Left cardiac atrium (tissue), 4 donors: Measurements from ENCODE around the gene ZNF232. TPM values are rescaled to one million over a fixed set of nuclear protein-coding genes. Genes with fewer than 3 reads are reported as not detected.
"Not testable (repeated sequence)": the region's sequence is repeated elsewhere in the genome, so short reads cannot be mapped to it uniquely, and the experiment has no call there.

Experiments
- ATAC-seq, 2 donors: fragments of 200-7000 bp; cut with Tn5 transposase; one replicate each; pipeline ENCODE4 v1.9.1; 2020; ENCODE audit warnings: mild to moderate bottlenecking in 2 of 2, moderate library complexity in 2 of 2
- DNase-seq: peaks from one replicate; pipeline ENCODE4 v3.0.0-alpha.2; 2020
- intact Hi-C, 2 donors: fragments of 100-400 bp; cut with DNase I; formaldehyde crosslinking; loops; one replicate each; pipeline versions ENCODE4 v1.14.1 to v1.15.1; 2022 to 2023
- total RNA-seq, 2 donors: library from RNA; stranded (reverse); fragmentation: NEBNext Ultra II Directional; extraction: Animal tissue kit (Norgen Biotek cat#: 25700); gene quantifications; one replicate each; pipeline ENCODE4 v1.2.1, GENCODE V29; 2021
- donor health status: DM: no; HTN: yes; CAD: no.
- donor health status: DM: no; HTN: yes; CAD: no; lungs with severe emphysema.
- donor health status: DM: yes; HTN: yes; CAD: no.
- donor health status: Dilated cardiomyopathy.

ZNF232 gene
- total RNA-seq, 2 donors from 2014 or later, result 5.1 to 5.7 TPM

DNA sequence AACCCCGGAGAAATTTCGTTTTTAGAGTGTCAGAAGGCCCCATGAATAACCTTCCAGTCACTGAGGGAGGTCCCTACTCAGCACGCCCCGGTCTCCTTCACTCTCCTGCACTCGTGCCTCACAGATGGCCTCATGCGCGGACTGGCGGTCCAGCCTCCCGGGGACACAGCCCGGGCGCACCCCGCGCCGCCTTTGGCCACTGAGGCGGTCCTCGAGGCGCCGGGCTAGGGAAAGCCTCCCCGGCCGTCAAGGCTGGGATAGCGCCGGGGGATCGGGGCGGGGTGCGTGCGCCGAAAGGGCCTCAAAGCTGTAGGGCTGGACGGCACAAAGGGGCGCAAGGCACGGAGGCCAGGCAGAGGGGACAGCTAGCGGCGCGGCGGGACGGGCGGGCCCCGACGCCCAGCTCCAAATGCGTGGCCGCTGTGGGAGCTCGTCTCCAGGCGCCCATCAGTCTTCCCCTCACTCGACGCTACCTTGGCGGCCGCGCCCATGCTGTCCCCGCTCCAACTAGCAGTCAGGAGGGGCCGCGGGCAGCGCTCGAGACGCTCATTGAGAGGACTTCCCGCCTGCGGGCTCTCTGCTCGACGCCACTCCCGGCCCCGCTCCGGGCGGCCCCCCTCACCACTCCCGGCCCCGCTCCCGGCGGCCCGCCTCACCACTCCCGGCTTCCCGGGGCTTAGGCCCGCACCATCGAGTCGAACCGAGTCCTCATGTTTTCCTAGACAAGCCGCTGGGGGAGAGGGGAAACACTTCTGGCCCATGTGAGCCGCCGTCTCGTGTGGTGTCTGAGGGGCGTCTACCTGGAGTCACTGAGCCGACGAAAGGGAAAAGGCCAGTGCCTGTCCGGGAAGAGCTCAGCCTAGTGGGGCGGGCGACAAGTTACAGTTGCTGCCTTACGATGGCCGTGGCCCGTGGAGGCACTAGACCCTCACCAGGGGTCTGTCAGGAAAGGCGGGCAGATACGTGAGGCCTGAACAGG, 4.3 kb upstream of the ZNF232 start, which contains the start of gene USP6:
TSS of gene USP6 (plus strand) at position 360 of the 979 bp plus-strand sequence. CDS start 14,336 bp downstream, outside the sequence.
- intact Hi-C loops, result no loop called here
- ATAC-seq (no peak), DNase-seq (no peak)

DNA sequence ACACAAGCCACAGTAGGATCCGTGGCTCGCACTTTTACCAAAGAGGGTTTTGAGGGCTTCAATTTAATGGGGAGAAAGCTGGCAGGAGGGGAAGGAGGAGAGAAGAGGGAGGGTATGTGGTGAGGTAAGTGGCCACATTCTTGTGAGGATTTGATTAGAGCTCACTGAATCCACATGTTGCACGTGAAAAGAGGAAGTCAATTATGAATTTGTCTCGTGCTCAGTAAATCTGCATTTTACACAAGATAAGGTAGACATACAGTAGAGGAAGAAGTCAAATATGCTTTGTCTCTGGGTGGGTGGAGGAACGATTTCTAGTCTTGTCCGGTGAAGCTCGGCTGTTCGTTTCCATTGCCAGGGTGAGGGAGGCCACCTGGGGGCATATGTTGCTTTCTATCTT, 862 bp downstream of the ZNF232 start:
- intact Hi-C loops, result no loop called here
- ATAC-seq (no peak), DNase-seq (no peak)

- DNase-seq, result no peak
- intact Hi-C loops, result loop anchor here in 1 of 2 donors (10.0 kb wide), 1 partner anchor 84 kb away; no protein-coding TSS in a partner anchor
- no peak for ATAC-seq
Observed at GRCh38 chr17:5100832-5101231, 10.8 kb downstream of the ZNF232 start.

- intact Hi-C loops, result no loop called here
- ATAC-seq (no peak), DNase-seq (no peak)
Observed at GRCh38 chr17:5099271-5099670, 12.4 kb downstream of the ZNF232 start.

GRCh38 chr17:5097101-5097834, 14.4 kb downstream of the ZNF232 start:
- ATAC-seq, result peak; percentile 92 to 95
- peak; percentile 83 for DNase-seq
- intact Hi-C loops, result no loop called here

- intact Hi-C loops, result no loop called here
- ATAC-seq (no peak), DNase-seq (no peak)
Observed at GRCh38 chr17:5096731-5097100, 15.0 kb downstream of the ZNF232 start.

- intact Hi-C loops, result no loop called here
- no peak for DNase-seq
- ATAC-seq, result no peak
Observed at GRCh38 chr17:5092218-5093010, 19.3 kb downstream of the ZNF232 start.

DNA sequence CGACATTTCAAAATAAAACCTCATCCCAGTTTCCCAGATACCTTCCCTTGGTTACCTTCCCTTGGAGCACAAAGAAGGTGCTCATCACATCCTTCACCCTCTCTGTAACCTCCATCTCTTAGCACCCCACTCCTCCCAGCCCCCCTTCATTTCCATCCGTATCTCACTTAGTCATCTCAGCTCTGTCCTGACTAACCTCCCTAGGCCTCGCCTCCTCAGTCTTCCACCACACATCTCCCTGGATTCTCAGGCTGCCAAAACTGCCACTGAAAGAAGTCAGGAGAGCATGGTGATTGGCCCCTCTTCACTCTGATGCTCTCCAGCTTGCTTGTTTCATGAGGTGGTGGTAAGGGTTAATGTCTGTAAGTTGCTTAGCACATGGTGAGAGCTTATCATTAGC, 31.1 kb downstream of the ZNF232 start:
- DNase-seq (no peak), ATAC-seq (no peak)
- intact Hi-C loops, result no loop called here

GRCh38 chr17:5078106-5079028, 33.3 kb downstream of the ZNF232 start, which contains the start of gene ZFP3:
TSS of gene ZFP3 (plus strand) at chr17:5078467. CDS start at chr17:5091505, 13,038 bp downstream.
- intact Hi-C loops, result no loop called here
- ATAC-seq, result peak; percentile 97 to 98
- peak; percentile 90 for DNase-seq

GRCh38 chr17:5077781-5078105, 33.9 kb downstream of the ZNF232 start:
- ATAC-seq, result peak; percentile 29 to 43

DNA sequence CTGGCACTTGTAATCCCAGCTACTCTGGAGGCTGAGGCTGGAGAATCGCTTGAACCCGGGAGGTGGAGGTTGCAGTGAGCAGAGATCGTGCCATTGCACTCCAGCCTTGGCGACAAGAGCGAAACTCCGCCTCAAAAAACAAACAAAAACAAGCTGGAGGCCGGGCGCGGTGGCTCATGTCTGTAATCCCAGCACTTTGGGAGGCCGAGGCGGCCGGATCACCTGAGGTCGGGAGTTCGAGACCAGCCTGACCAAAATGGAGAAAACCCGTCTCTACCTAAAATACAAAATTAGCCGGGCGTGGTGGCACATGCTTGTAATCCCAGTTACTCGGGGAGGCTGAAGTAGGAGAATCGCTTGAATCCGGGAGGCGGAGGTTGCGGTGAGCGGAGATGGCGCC, 34.4 kb downstream of the ZNF232 start:
- ATAC-seq, intact Hi-C loops, DNase-seq: not testable (repeated sequence)

More at GRCh38 chr17:5077781-5078105, 33.9 kb downstream of the ZNF232 start:
- intact Hi-C loops, result no loop called here
- peak; percentile 29 for DNase-seq

- DNase-seq, intact Hi-C loops, ATAC-seq: not testable (repeated sequence)
Observed at GRCh38 chr17:5075472-5075871, 36.2 kb downstream of the ZNF232 start.

DNA sequence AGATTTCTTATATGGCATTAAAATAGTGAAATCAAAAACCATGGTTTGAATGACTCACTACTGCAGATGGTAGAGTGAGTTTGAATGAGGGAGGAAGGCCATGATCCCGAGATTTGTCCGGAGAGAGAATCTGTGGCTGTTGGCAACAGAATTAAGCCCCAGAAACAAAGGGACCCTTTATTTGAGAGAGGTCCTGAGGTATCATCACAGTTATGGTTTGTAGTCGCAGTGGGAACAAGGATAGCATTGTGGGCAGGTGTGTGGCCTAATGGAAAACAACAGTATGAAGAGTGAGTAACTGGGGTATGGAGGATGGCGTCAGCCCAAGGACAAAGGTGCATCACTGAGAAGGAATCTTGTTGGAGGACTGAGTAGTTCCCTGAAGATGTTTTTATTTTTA, 42.0 kb downstream of the ZNF232 start:
- intact Hi-C loops, result loop anchor here in 1 of 2 donors (10.0 kb wide), 1 partner anchor 155 kb away; no protein-coding TSS in a partner anchor
- no peak for DNase-seq
- no peak for ATAC-seq

DNA sequence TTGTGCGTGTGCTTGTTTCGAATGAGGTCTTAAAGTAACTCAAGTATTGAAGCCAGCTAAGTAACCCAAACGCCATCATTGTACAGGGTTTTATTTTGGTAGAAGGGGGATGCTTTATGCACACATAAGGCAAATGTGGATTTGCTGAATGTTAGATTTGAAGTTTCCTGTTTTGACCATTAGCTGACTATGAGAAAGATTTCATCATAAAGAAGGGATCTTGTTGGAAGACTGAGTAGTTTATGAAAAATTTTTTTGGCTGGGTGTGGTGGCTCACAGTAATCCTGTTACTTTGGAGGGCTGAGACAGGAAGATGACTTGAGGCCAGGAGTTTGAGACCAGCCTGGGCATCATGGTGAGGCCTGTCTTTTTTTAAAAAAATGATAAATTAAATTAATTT, 43.4 kb downstream of the ZNF232 start:
- DNase-seq, result no peak
- no peak for ATAC-seq
- intact Hi-C loops, result loop anchor here in 1 of 2 donors (10.0 kb wide), 1 partner anchor 153 kb away; no protein-coding TSS in a partner anchor

DNA sequence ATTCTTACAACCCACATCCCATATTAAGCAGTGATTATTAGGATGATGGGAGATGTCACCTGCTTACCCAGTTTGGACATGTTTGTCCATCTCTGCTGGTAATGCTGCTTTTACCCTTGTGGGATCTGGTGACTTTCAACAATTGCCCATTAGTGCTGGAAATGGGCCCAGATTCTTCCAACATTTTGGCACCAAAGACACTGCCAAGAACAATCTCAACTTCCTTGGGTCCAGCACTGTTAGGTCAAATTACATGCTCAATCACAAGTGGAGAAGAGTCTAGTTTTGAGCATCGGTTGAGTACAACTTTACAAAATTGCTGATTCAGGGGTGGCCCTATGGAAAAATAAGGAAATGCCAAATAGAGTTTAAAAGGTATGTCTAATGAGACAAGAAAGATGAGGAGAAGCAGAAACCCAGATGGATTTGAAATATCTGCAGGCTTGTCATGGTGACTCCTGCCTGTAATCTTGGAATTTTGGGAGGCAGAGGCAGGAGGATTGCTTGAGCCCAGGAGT, 46.4 kb downstream of the ZNF232 start:
- intact Hi-C loops, result loop anchor here in 1 of 2 donors (10.0 kb wide), 1 partner anchor 150 kb away; no protein-coding TSS in a partner anchor

More for the DNA sequence above, 46.4 kb downstream of the ZNF232 start:
- ATAC-seq, result peak in 1 of 2 donors; percentile 19
- DNase-seq, result no peak
